HG02759 (cell line): ENCODE results near the gene NCBP3.
A peak's percentile ranks its signal among the peaks of the same experiment; 100 is the strongest.

Experiments
- ATAC-seq: cut with Tn5 transposase; IDR thresholded peaks from one replicate; pipeline ENCODE4 v1.9.1; 2021; ENCODE audit warnings: mild to moderate bottlenecking, moderate library complexity; ENCODE audit not compliant: unreplicated experiment

The NCBP3 gene

GRCh38 chr17:3845621-3846436, at the start of gene NCBP3:
TSS of gene NCBP3 (minus strand) at chr17:3846246. CDS start at chr17:3846223, 23 bp downstream.
- peak; percentile 96 for ATAC-seq

- no peak for ATAC-seq
These were observed 49.3 kb upstream of the NCBP3 start for GRCh38 chr17:3895354-3895753.

- ATAC-seq, result no peak
These were observed 48.9 kb upstream of the NCBP3 start for GRCh38 chr17:3894911-3895343.

- ATAC-seq, result no peak
These were observed 48.1 kb upstream of the NCBP3 start for GRCh38 chr17:3894188-3894587.

- ATAC-seq, result no peak
These were observed 47.7 kb upstream of the NCBP3 start for GRCh38 chr17:3893720-3894116.

GRCh38 chr17:3893003-3893719, 47.1 kb upstream of the NCBP3 start, which contains the start of gene CAMKK1:
TSS of gene CAMKK1 (minus strand) at chr17:3893053. CDS start at chr17:3885687, 7,366 bp downstream.
- peak; percentile 91 for ATAC-seq

GRCh38 chr17:3892095-3892998, 46.3 kb upstream of the NCBP3 start:
- peak; percentile 17 for ATAC-seq

GRCh38 chr17:3891626-3892094, 45.6 kb upstream of the NCBP3 start:
- ATAC-seq, result no peak

- no peak for ATAC-seq
These were observed 44.8 kb upstream of the NCBP3 start for GRCh38 chr17:3890878-3891219.

- ATAC-seq, result no peak
These were observed 44.2 kb upstream of the NCBP3 start for GRCh38 chr17:3890082-3890877.

GRCh38 chr17:3889325-3890012, 43.4 kb upstream of the NCBP3 start:
- no peak for ATAC-seq

- no peak for ATAC-seq
These were observed 42.5 kb upstream of the NCBP3 start for GRCh38 chr17:3888343-3889171.

- no peak for ATAC-seq
These were observed 41.8 kb upstream of the NCBP3 start for GRCh38 chr17:3887804-3888203.

- no peak for ATAC-seq
These were observed 41.3 kb upstream of the NCBP3 start for GRCh38 chr17:3887394-3887793.

GRCh38 chr17:3886776-3887175, 40.7 kb upstream of the NCBP3 start:
- no peak for ATAC-seq

- no peak for ATAC-seq
These were observed 39.9 kb upstream of the NCBP3 start for GRCh38 chr17:3885970-3886369.

- no peak for ATAC-seq
These were observed 39.2 kb upstream of the NCBP3 start for GRCh38 chr17:3885271-3885670.

- no peak for ATAC-seq
These were observed 38.1 kb upstream of the NCBP3 start for GRCh38 chr17:3884188-3884587.

GRCh38 chr17:3882276-3882675, 36.2 kb upstream of the NCBP3 start:
- no peak for ATAC-seq
